ENCODE measurements around the gene ZFPM1. TPM values are rescaled to one million over a fixed set of nuclear protein-coding genes. Genes with fewer than 3 reads are reported as not detected.

The ZFPM1 gene
- total and polyA plus RNA-seq, 2 of the 8 experiments (the other 6 are each of a cell fraction or from before 2014, with no cell fraction given): 0.74 to 4.8 TPM

DNA sequence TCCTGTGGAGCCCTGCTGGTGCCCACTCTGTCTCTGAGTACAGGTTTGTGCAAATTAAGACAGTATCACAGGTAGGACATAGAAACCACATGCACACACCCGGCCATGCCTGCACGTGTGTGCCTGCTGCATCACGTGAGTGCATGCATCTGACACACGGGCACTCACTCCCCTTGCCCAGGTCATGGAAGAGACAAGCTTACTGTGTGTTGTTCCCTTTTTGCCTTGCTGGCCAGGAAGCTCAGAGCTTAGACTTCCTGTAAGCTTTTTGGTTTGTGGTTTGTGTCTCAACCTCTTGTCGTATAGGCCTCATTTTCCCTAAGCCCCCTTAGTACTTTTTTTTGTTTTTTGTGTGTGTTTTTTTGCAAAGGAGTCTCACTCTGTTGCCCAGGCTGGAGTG lies 45.3 kb upstream of the ZFPM1 start:
- no peak for FAIRE-seq

More for the DNA sequence above, 45.3 kb upstream of the ZFPM1 start:
- H3K79me1 ChIP-seq (ENCODE audit: low read depth, low read length): no peaks in the 10 kb centered on the region
- no peak overlapping the region for H3K23ac ChIP-seq (ENCODE audit: insufficient read length)
- H4K91ac ChIP-seq (replicated peaks; ENCODE audit: insufficient read length, low read length): no peak overlapping the region
- no peaks in the 10 kb centered on the region; a peak in 1 of 8 replicates for H3K36me3 ChIP-seq (ENCODE audit: control insufficient read depth in 2 of 4, insufficient read depth in 4 of 4, low read length in 3 of 4)
- ChIA-PET POLR2A (ENCODE audit: partially characterized antibody) (interaction anchor here (0.6 kb wide), 1 partner anchor 36 kb away, joined by 3 read pairs; no protein-coding TSS in a partner anchor), CTCF (ENCODE audit: partially characterized antibody) (interaction anchor here (0.6 to 1.5 kb wide), 6 partner anchors 12 to 274 kb away, joined by 3 to 6 read pairs (median 3); no protein-coding TSS in a partner anchor)
- TF ChIP-seq EGR1 (IDR thresholded peaks at IDR 0.05; ENCODE audit: borderline replicate concordance, low read depth, low read length) (no peak), GTF2F1 (IDR thresholded peaks at IDR 0.05; ENCODE audit: borderline replicate concordance, low read depth, low read length) (no peak), SRF (IDR thresholded peaks at IDR 0.05; ENCODE audit: low read depth, low read length) (no peak), RXRA (IDR thresholded peaks at IDR 0.05; ENCODE audit: insufficient read depth, low read depth, low read length) (no peak), SAP30 (IDR thresholded peaks at IDR 0.05; ENCODE audit: insufficient read depth, insufficient replicate concordance, low read length) (no peak), SP1 (IDR thresholded peaks at IDR 0.05; ENCODE audit: low read depth, low read length) (no peak), SUZ12 (IDR thresholded peaks at IDR 0.05; ENCODE audit: low read length) (no peak), POU5F1 (IDR thresholded peaks at IDR 0.05; ENCODE audit: low read depth, low read length) (no peak), ATF3 (IDR thresholded peaks at IDR 0.05; ENCODE audit: insufficient read depth, low read depth, low read length) (no peak), RAD21 (IDR thresholded peaks at IDR 0.05 in 1 of 2, conservative IDR thresholded peaks at IDR 0.05 in 1 of 2; ENCODE audit: low read depth in 2 of 2, low read length in 2 of 2) (no peak), YY1 (IDR thresholded peaks at IDR 0.05; ENCODE audit: low read depth, low read length) (no peak), KDM5A (IDR thresholded peaks at IDR 0.05; ENCODE audit: low read length) (no peak)
- H2BK120ac ChIP-seq (replicated peaks; ENCODE audit: low read depth, low read length): no peak overlapping the region
- H3K79me2 ChIP-seq (ENCODE audit: control insufficient read depth in 1 of 2, insufficient read depth in 2 of 2, low read length in 2 of 2): no peaks in the 10 kb centered on the region
- H3K18ac ChIP-seq (ENCODE audit: extremely low read depth, low read length): no peak overlapping the region
- H3K56ac ChIP-seq (replicated peaks; ENCODE audit: insufficient read length, low read depth, low read length): no peak overlapping the region
- H3K4ac ChIP-seq (replicated peaks; ENCODE audit: insufficient read length, low read depth, low read length): no peak overlapping the region
- 0 out of 2 replicates have a peak overlapping the region, but pooled peaks have one; percentile 4 for H2AK5ac ChIP-seq (ENCODE audit: low read depth, low read length)
- H4K20me1 ChIP-seq (replicated peaks in 1 of 2; ENCODE audit: control insufficient read depth in 1 of 2, insufficient read depth in 2 of 2, low read length in 2 of 2): peaks cover 0 to 1% of the 10 kb centered on the region in 2 experiments
- H4K5ac ChIP-seq (ENCODE audit: insufficient read length, low read depth, low read length): no peak overlapping the region
- H2AFZ ChIP-seq (ENCODE audit: low read length): no peak overlapping the region
- H3K27ac ChIP-seq (ENCODE audit: low read depth, low read length): no peak overlapping the region
- H3K27me3 ChIP-seq (replicated peaks in 1 of 4; ENCODE audit: control insufficient read depth in 3 of 4, extremely low read depth in 1 of 4, insufficient read depth in 3 of 4, low read length in 3 of 4): no peaks in the 10 kb centered on the region
- H3K14ac ChIP-seq (ENCODE audit: insufficient read length): no peak overlapping the region
- no peak overlapping the region for H2BK5ac ChIP-seq (ENCODE audit: low read depth, low read length)
- no peak overlapping the region for H4K8ac ChIP-seq (ENCODE audit: extremely low read depth, insufficient read depth, low read length)
- H3K23me2 ChIP-seq (ENCODE audit: low read depth, low read length): no peaks in the 10 kb centered on the region
- 96% methylated on average over 5 of the region's 5 CpGs; no CpG with 5 or more reads in 1 of the 2 experiments for WGBS, 2 experiments (ENCODE audit: extremely low coverage in 1 of 2, insufficient coverage in 1 of 2, insufficient read length in 1 of 2, insufficient replicate concordance in 2 of 2, low coverage in 1 of 2, low lambda C conversion rate in 2 of 2, missing lambda C conversion rate in 1 of 2)
- DNase-seq (ENCODE audit: low read depth in 1 of 2, low spot score in 2 of 2): no peak
- H3K9ac ChIP-seq (replicated peaks in 1 of 4; ENCODE audit: extremely low read depth in 1 of 4, low read depth in 3 of 4, low read length in 3 of 4): no peak overlapping the region
- no peak overlapping the region for H3K4me3 ChIP-seq (ENCODE audit: extremely low read depth in 1 of 4, insufficient read depth in 2 of 4, low read depth in 3 of 4, low read length in 4 of 4)
- H2BK20ac ChIP-seq (ENCODE audit: low read length): no peak overlapping the region
- H3K4me2 ChIP-seq (ENCODE audit: insufficient read depth in 1 of 2, low read depth in 2 of 2, low read length in 2 of 2): no peak overlapping the region
- no peak overlapping the region for H2BK15ac ChIP-seq (ENCODE audit: low read length)
- no peak overlapping the region for H2BK12ac ChIP-seq (ENCODE audit: low read depth, low read length)
- H3K9me3 ChIP-seq (ENCODE audit: insufficient read depth in 2 of 2, low read depth in 1 of 2, low read length in 1 of 2): no peaks in the 10 kb centered on the region
- no peaks in the 10 kb centered on the region for H3K4me1 ChIP-seq (replicated peaks in 1 of 4; ENCODE audit: control insufficient read depth in 3 of 4, insufficient read depth in 4 of 4, low read length in 3 of 4)
